RPMI7951 (cell line): ENCODE results near the gene ZNF112. TPM values are rescaled to one million over a fixed set of nuclear protein-coding genes. Genes with fewer than 3 reads are reported as not detected.
"Not testable (repeated sequence)": the region's sequence is repeated elsewhere in the genome, so short reads cannot be mapped to it uniquely, and the experiment has no call there.

Experiments used
- DNase-seq: peaks from one replicate; pipeline ENCODE4 v3.0.0-alpha.2; 2012; ENCODE audit warnings: low read depth
- total RNA-seq: library from RNA; depleted of rRNA; stranded (reverse); fragments of >200 nt; shearing (Covaris generic); gene quantifications from 2 replicates; pipeline ENCODE4 v1.2.3, GENCODE V29; 2014; rRNA removed

Gene ZNF112
- 6.2 TPM in 2 replicates for total RNA-seq

- DNase-seq = peak; percentile 94
Observed at GRCh38 chr19:44356383-44357111, at the start of gene ZNF112. Gene ZNF112 (minus strand): TSS chr19:44356680. CDS start chr19:44340539, 16,141 bp downstream.

- peak; percentile 97 for DNase-seq
Observed at GRCh38 chr19:44401139-44402115, 44.9 kb upstream of the ZNF112 start, which contains the start of gene ZNF285. Gene ZNF285 (minus strand): TSS chr19:44401608. CDS start chr19:44397213, 4,395 bp downstream.

GRCh38 chr19:44389268-44389667 is 32.8 kb upstream of the ZNF112 start:
- not testable (repeated sequence) for DNase-seq

GRCh38 chr19:44374789-44375188 is 18.3 kb upstream of the ZNF112 start:
- no peak for DNase-seq

- no peak for DNase-seq
Observed at GRCh38 chr19:44371815-44372480, 15.5 kb upstream of the ZNF112 start.

GRCh38 chr19:44367024-44367423 is 10.5 kb upstream of the ZNF112 start:
- peak; percentile 7 for DNase-seq

GRCh38 chr19:44346556-44346955 is 9.9 kb downstream of the ZNF112 start:
- no peak for DNase-seq

- no peak for DNase-seq
Observed at GRCh38 chr19:44345959-44346358, 10.5 kb downstream of the ZNF112 start.

- no peak for DNase-seq
Observed at GRCh38 chr19:44344255-44344654, 12.2 kb downstream of the ZNF112 start.

- no peak for DNase-seq
Observed at GRCh38 chr19:44341794-44342193, 14.7 kb downstream of the ZNF112 start.

GRCh38 chr19:44334639-44335038 is 21.8 kb downstream of the ZNF112 start:
- DNase-seq = not testable (repeated sequence)

GRCh38 chr19:44332145-44332544 is 24.3 kb downstream of the ZNF112 start:
- no peak for DNase-seq

GRCh38 chr19:44315883-44316282 is 40.6 kb downstream of the ZNF112 start:
- DNase-seq = no peak

- no peak for DNase-seq
Observed at GRCh38 chr19:44313231-44313630, 43.2 kb downstream of the ZNF112 start.

- DNase-seq = peak; percentile 30
Observed at GRCh38 chr19:44308011-44308410, 48.5 kb downstream of the ZNF112 start.

- DNase-seq = no peak
Observed at GRCh38 chr19:44306283-44306682, 50.2 kb downstream of the ZNF112 start.

- no peak for DNase-seq
Observed at GRCh38 chr19:44305457-44305856, 51.0 kb downstream of the ZNF112 start.

- DNase-seq = peak; percentile 99
Observed at GRCh38 chr19:44304659-44305193, 51.8 kb downstream of the ZNF112 start, which contains the start of gene ZNF235. Gene ZNF235 (minus strand): TSS chr19:44305025. CDS start chr19:44303404, 1,621 bp downstream.

- peak; percentile 58 for DNase-seq
Observed at GRCh38 chr19:44303976-44304568, 52.4 kb downstream of the ZNF112 start.

GRCh38 chr19:44303320-44303719 is 53.2 kb downstream of the ZNF112 start:
- no peak for DNase-seq

GRCh38 chr19:44284968-44285367 is 71.5 kb downstream of the ZNF112 start:
- no peak for DNase-seq
